GM12878 (cell line): ENCODE results near the gene EFNA2. TPM values are rescaled to one million over a fixed set of nuclear protein-coding genes. Genes with fewer than 3 reads are reported as not detected.
A peak's percentile ranks its signal among the peaks of the same experiment; 100 is the strongest.

Experiments
- ATAC-seq: fragments of 200-7000 bp; cut with Tn5 transposase; 3 replicates; pipeline ENCODE4 v1.9.1; 2020; ENCODE audit warnings: mild to moderate bottlenecking, moderate library complexity
- BruUV-seq: library from RNA; stranded (reverse); fragments of 400-500 nt; replicated peaks from 2 replicates; lab custom pipeline; 2021; lab: Mats Ljungman, UMichigan
- CTCF ChIA-PET: fragments of 300-600 bp; sonication (Branson Sonifier 250); formaldehyde crosslinking; extraction: SDS; loops from one replicate; lab custom pipeline; 2021; ENCODE audit warnings: inconsistent platforms; lab: Yijun Ruan, JAX
- POLR2A ChIA-PET: fragments of 350-600 bp; formaldehyde crosslinking; extraction: SDS; loops from one replicate; lab custom pipeline; 2021; ENCODE audit warnings: inconsistent platforms; lab: Charles Lee
- RAD21 ChIA-PET: fragments of 300-600 bp; sonication (Branson Sonifier 250); formaldehyde crosslinking; loops from one replicate; lab custom pipeline; 2023; ENCODE audit warnings: antibody characterized with exemption; ENCODE audit not compliant: unreplicated experiment; lab: Charles Lee
- SMC1A ChIA-PET: fragments of 300-600 bp; sonication (Branson Sonifier 250); formaldehyde crosslinking; loops from one replicate; lab custom pipeline; 2023; ENCODE audit not compliant: unreplicated experiment, uncharacterized antibody; lab: Charles Lee
- DNase-seq: peaks from one replicate; pipeline ENCODE4 v3.0.0-alpha.2; 2011; ENCODE audit warnings: low read depth, low spot score
- FAIRE-seq: peaks from 3 replicates; lab custom pipeline; 2011; peaks lifted over from hg19 to GRCh38; lab: Jason Lieb, UNC
- H2AFZ ChIP-seq: 2 replicates; pipeline ENCODE4 v1.6.0; 2011; ENCODE audit warnings: low read depth, low read length, control low read depth; ENCODE audit not compliant: control insufficient read depth
- H3K27ac ChIP-seq: 2 replicates; pipeline ENCODE4 v1.5.1; 2011; ENCODE audit warnings: control low read depth; ENCODE audit not compliant: control insufficient read depth, insufficient read depth
- H3K27me3 ChIP-seq, 2 experiments: replicated peaks in 1 of 2; 2 replicates each; pipeline versions ENCODE4 v1.6.0 to v1.6.1; 2011; ENCODE audit warnings: low read length in 1 of 2; ENCODE audit not compliant: control insufficient read depth in 2 of 2, insufficient read depth in 2 of 2
- H3K36me3 ChIP-seq, 2 experiments: 2 replicates each; pipeline ENCODE4 v1.5.1; 2011; ENCODE audit warnings: low read length in 1 of 2; ENCODE audit not compliant: control insufficient read depth in 2 of 2, insufficient read depth in 2 of 2
- H3K4me1 ChIP-seq: 2 replicates; pipeline ENCODE4 v1.6.1; 2011; ENCODE audit warnings: mild to moderate bottlenecking, low read length, moderate library complexity, mixed read lengths; ENCODE audit not compliant: control insufficient read depth, insufficient read depth
- H3K4me2 ChIP-seq: 2 replicates; pipeline ENCODE4 v1.6.0; 2011; ENCODE audit warnings: control low read depth; ENCODE audit not compliant: control insufficient read depth, insufficient read depth
- H3K4me3 ChIP-seq: fragments of 200-600 bp; sonication (generic); 2 replicates; pipeline ENCODE4 v1.5.1; 2016
- H3K79me2 ChIP-seq: 2 replicates; pipeline ENCODE4 v1.6.0; 2011; ENCODE audit warnings: low read length; ENCODE audit not compliant: control insufficient read depth, insufficient read depth
- H3K9ac ChIP-seq: 2 replicates; pipeline ENCODE4 v1.8.0; 2011; ENCODE audit warnings: low read length, control low read depth, mixed read lengths; ENCODE audit not compliant: control insufficient read depth, insufficient read depth
- H3K9me3 ChIP-seq: replicated peaks from 3 replicates; pipeline ENCODE4 v1.5.1; 2011; ENCODE audit warnings: mild to moderate bottlenecking, low read length; ENCODE audit not compliant: control insufficient read depth, insufficient read depth
- H4K20me1 ChIP-seq: 2 replicates; pipeline ENCODE4 v1.6.0; 2011; ENCODE audit not compliant: control insufficient read depth, insufficient read depth
- BHLHE40 ChIP-seq, 2 experiments: fragments of 450-650 bp in 1 of 2; IDR thresholded peaks; 2 replicates each; pipeline ENCODE4 v1.6.1; 2011 to 2017; ENCODE audit warnings: low read depth in 2 of 2, borderline replicate concordance in 1 of 2, improper control_type of control experiment in 1 of 2, low read length in 1 of 2, mild to moderate bottlenecking in 1 of 2
- HDAC2 ChIP-seq: fragments of 200-600 bp; sonication (generic); IDR thresholded peaks from 2 replicates; pipeline ENCODE4 v1.6.1; 2017
- TCF3 ChIP-seq: IDR thresholded peaks from 2 replicates; pipeline ENCODE4 v1.6.1; 2012; ENCODE audit warnings: low read depth, mild to moderate bottlenecking, low read length, borderline replicate concordance; ENCODE audit not compliant: insufficient read depth
- ZNF207 ChIP-seq: fragments of 450-650 bp; IDR thresholded peaks from 2 replicates; pipeline ENCODE4 v1.6.1; 2014; ENCODE audit warnings: antibody characterized with exemption, mild to moderate bottlenecking, borderline replicate concordance
- ZSCAN29 ChIP-seq: fragments of 450-650 bp; IDR thresholded peaks from 2 replicates; pipeline ENCODE4 v1.6.1; 2017; ENCODE audit warnings: mild to moderate bottlenecking, moderate library complexity
- WGBS: methylation state at CpG from one replicate; pipeline ENCODE4 v1.1.6; 2016; ENCODE audit warnings: low lambda C conversion rate; ENCODE audit not compliant: insufficient replicate concordance, insufficient coverage; ENCODE audit errors: missing lambda C conversion rate; 5-methylcytosine and 5-hydroxymethylcytosine counted together
- in situ Hi-C: fragments of 300-500 bp; cut with MboI; formaldehyde crosslinking; loops from 9 replicates; pipeline ENCODE4 v1.14.3; 2018; ENCODE audit warnings: mixed read lengths
- intact Hi-C: fragments of 100-400 bp; cut with micrococcal nuclease; formaldehyde crosslinking; loops from one replicate; pipeline ENCODE4 v1.14.2; 2022; ENCODE audit not compliant: unreplicated experiment
- polyA plus RNA-seq, 11 experiments: library from polyadenylated mRNA; depleted of rRNA in 4 of 11; unstranded in 6 of 11; stranded (reverse) in 5 of 11; fragments of >200 nt; fragmentation: Nextera tagmentation in 4 of 11; fragmentation: Illumina TruSeq in 1 of 11; extraction: Ambion mirVana in 4 of 11; extraction: Trizol in 1 of 11; gene quantifications; 1 replicate in 1 of 11; 2 replicates in 10 of 11; pipeline versions ENCODE4 v1.2.1 to v1.2.3, GENCODE V29; 2011 to 2016; ENCODE audit warnings: inconsistent platforms in 2 of 11, missing spikeins in 2 of 11, low read depth in 1 of 11
- total RNA-seq, 4 experiments: library from RNA; depleted of rRNA in 3 of 4; stranded (reverse); fragments of >200 nt in 3 of 4; fragmentation: Illumina TruSeq in 1 of 4; extraction: Trizol in 1 of 4; gene quantifications; 2 replicates each; pipeline versions ENCODE4 v1.2.1 to v1.2.3, GENCODE V29; 2013 to 2021
- TF ChIP-seq, protein P1 (sequence below): IDR thresholded peaks from 2 replicates; pipeline ENCODE4 v1.6.1; 2011; ENCODE audit warnings: borderline replicate concordance, low read depth, mild to moderate bottlenecking, moderate library complexity, low read length; ENCODE audit not compliant: insufficient read depth, poor library complexity, severe bottlenecking

EFNA2 gene
- total and polyA plus RNA-seq, 10 of the 15 experiments (the other 5 are each of a cell fraction or from before 2014, with no cell fraction given): not detected

DNA sequence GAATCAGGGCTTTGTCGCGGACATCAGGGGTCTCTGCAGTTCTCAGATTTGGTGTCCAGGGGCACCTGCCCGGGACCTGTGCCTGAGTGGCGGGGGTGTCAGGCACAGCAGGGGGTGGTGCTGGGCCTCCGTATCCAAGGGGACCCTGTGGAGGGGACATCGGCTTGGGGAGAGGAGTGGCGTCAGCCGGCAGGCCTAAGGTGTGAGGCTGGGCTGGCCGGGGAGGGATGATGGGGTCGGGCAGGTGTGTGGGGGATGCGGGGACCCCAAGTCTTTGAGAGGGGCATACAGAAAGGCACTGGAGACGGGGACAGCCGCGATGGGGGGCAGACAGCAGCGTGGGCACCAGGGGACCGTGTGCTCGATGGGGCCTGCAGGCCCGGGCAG is 2.5 kb downstream of the EFNA2 start:
- H3K4me1 ChIP-seq: peaks cover 16% of the 10 kb centered on the region
- ChIA-PET CTCF (no interaction called here), POLR2A (no interaction called here), RAD21 (no interaction called here), SMC1A (no interaction called here)
- no peaks in the 10 kb centered on the region for H3K36me3 ChIP-seq
- no peaks in the 10 kb centered on the region for H3K79me2 ChIP-seq
- no TSS peak for BruUV-seq
- no peak overlapping the region for H2AFZ ChIP-seq
- intact Hi-C loops: no loop called here
- H3K27me3 ChIP-seq: peaks cover 7 to 8% of the 10 kb centered on the region in 2 experiments; a peak in 3 of 4 replicates
- TF ChIP-seq HDAC2 (no peak), ZNF207 (no peak), ZSCAN29 (no peak)
- no peaks in the 10 kb centered on the region for H3K9me3 ChIP-seq
- in situ Hi-C loops: no loop called here
- no peaks in the 10 kb centered on the region for H4K20me1 ChIP-seq
- WGBS: 57% methylated on average over 16 of the region's 18 CpGs
- DNase-seq (no peak), FAIRE-seq (no peak), ATAC-seq (no peak)
- no peak overlapping the region for H3K27ac ChIP-seq
- H3K9ac ChIP-seq: no peak overlapping the region
- H3K4me3 ChIP-seq: no peak overlapping the region
- no peak overlapping the region for H3K4me2 ChIP-seq

DNA sequence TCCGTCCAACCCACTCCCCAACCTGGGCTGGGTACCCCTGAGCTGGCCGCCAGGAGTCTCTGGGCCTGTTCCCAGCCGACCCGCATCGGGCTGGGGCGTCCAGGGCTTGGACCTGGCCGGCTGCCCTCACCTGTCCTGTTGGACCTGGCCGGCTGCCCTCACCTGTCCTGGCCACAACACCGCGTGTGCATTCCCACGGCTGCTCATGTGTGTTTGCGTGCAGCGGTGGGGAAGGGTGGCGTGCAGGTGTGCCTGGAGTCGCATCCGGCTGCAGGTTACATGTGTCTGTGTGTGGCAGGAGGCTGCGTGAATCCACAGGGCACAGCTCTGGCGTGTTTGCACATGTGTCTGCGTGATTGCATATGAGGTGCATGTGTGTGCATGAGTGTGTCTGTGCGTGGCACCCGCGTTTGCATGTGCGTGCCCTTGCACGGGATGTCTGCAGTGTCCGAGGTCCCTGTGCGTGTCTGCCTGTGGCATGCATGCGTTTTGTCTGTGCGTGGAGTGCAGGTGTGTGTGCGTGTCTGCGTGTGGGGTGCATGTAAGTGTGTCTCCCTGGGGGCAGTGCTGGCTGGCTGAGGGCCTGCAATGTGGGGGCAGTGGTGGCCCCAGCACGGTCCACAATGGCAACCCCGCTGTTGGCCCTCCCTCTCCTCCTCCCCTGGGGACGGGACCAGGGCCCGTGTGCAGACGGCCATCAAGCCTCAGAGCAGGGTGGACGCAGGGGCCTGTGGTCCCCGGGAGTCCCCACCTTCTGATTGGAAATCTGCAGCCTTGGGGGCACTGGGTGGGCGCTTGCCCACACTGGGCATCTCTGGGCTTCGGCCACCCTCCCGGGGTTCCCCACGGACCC is 3.4 kb downstream of the EFNA2 start:
- Histone ChIP-seq H3K27ac (no peak overlapping the region), H3K27me3 (peaks cover 7 to 8% of the 10 kb centered on the region in 2 experiments; a peak in 3 of 4 replicates), H3K4me1 (peaks cover 16% of the 10 kb centered on the region), H3K9ac (no peak overlapping the region), H2AFZ (no peak overlapping the region), H3K4me3 (no peak overlapping the region), H4K20me1 (no peaks in the 10 kb centered on the region), H3K4me2 (no peak overlapping the region), H3K79me2 (no peaks in the 10 kb centered on the region), H3K9me3 (no peaks in the 10 kb centered on the region), H3K36me3 (no peaks in the 10 kb centered on the region)
- intact Hi-C loops (no loop called here), in situ Hi-C loops (no loop called here)
- TF ChIP-seq BHLHE40 (IDR thresholded peaks at IDR 0.05; ENCODE audit: borderline replicate concordance in 1 of 2, low read depth in 2 of 2, low read length in 1 of 2) (no peak), TCF3 (0 out of 2 replicates have a peak, but pooled peaks have one; percentile 25)
- TF ChIP-seq, protein P1, sequence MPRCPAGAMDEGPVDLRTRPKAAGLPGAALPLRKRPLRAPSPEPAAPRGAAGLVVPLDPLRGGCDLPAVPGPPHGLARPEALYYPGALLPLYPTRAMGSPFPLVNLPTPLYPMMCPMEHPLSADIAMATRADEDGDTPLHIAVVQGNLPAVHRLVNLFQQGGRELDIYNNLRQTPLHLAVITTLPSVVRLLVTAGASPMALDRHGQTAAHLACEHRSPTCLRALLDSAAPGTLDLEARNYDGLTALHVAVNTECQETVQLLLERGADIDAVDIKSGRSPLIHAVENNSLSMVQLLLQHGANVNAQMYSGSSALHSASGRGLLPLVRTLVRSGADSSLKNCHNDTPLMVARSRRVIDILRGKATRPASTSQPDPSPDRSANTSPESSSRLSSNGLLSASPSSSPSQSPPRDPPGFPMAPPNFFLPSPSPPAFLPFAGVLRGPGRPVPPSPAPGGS: peak; percentile 80
- no peak for FAIRE-seq
- POLR2A ChIA-PET: no interaction called here
- WGBS: 51% methylated on average over 40 of the region's 41 CpGs
- no peak for ATAC-seq
- no TSS peak for BruUV-seq
- DNase-seq: no peak
- RAD21 ChIA-PET: no interaction called here
- CTCF ChIA-PET: no interaction called here
- SMC1A ChIA-PET: no interaction called here
